SW480 (cell line): Measurements from ENCODE around the gene PAXX.

Experiments
- DNase-seq: peaks from one replicate; pipeline ENCODE4 v3.0.0-alpha.2; 2016; ENCODE audit warnings: low spot score

PAXX gene

GRCh38 chr9:136968333-136969127 lies 23.7 kb upstream of the PAXX start:
- no peak for DNase-seq

GRCh38 chr9:136969150-136969549 lies 23.1 kb upstream of the PAXX start:
- DNase-seq: no peak

GRCh38 chr9:136969774-136970173 lies 22.4 kb upstream of the PAXX start:
- DNase-seq: no peak

GRCh38 chr9:136970361-136970760 lies 21.9 kb upstream of the PAXX start:
- DNase-seq: no peak

- DNase-seq: no peak
Measured at GRCh38 chr9:136971746-136972145, 20.5 kb upstream of the PAXX start.

GRCh38 chr9:136972335-136972734 lies 19.9 kb upstream of the PAXX start:
- no peak for DNase-seq

GRCh38 chr9:136972743-136973142 lies 19.5 kb upstream of the PAXX start:
- DNase-seq: no peak

GRCh38 chr9:136973618-136974617 lies 18.3 kb upstream of the PAXX start:
- DNase-seq: no peak

GRCh38 chr9:136974817-136975535 lies 17.2 kb upstream of the PAXX start:
- DNase-seq: no peak

- DNase-seq: peak; percentile 59
Measured at GRCh38 chr9:136975644-136976043, 16.6 kb upstream of the PAXX start.

- DNase-seq: no peak
Measured at GRCh38 chr9:136977223-136977622, 15.0 kb upstream of the PAXX start, which contains the start of gene PTGDS. PTGDS (plus strand) TSS chr9:136977504; CDS start chr9:136977579, 75 bp downstream.

- DNase-seq: no peak
Measured at GRCh38 chr9:136977649-136978072, 14.6 kb upstream of the PAXX start.

GRCh38 chr9:136978073-136978864 lies 14.0 kb upstream of the PAXX start:
- DNase-seq: peak; percentile 68

- DNase-seq: no peak
Measured at GRCh38 chr9:136978865-136979544, 13.2 kb upstream of the PAXX start.

- DNase-seq: no peak
Measured at GRCh38 chr9:136979769-136980587, 12.2 kb upstream of the PAXX start.

- no peak for DNase-seq
Measured at GRCh38 chr9:136980669-136981478, 11.3 kb upstream of the PAXX start.

- DNase-seq: no peak
Measured at GRCh38 chr9:136981588-136982231, 10.5 kb upstream of the PAXX start.
